Neural progenitor cell (in vitro differentiated cells): ENCODE results near the gene SLC27A5.

ENCODE experiments used
- EZH2 ChIP-seq: fragments of 200-600 bp; sonication (generic); IDR thresholded peaks from 2 replicates; pipeline ENCODE4 v1.6.1; 2017; ENCODE audit warnings: antibody characterized with exemption, mild to moderate bottlenecking, moderate library complexity
- TF ChIP-seq, protein P1 (sequence below): fragments of 200-600 bp; sonication (generic); IDR thresholded peaks from 2 replicates; pipeline ENCODE4 v1.5.1; 2017; ENCODE audit warnings: antibody characterized with exemption, mild to moderate bottlenecking

- TF ChIP-seq, protein P1, sequence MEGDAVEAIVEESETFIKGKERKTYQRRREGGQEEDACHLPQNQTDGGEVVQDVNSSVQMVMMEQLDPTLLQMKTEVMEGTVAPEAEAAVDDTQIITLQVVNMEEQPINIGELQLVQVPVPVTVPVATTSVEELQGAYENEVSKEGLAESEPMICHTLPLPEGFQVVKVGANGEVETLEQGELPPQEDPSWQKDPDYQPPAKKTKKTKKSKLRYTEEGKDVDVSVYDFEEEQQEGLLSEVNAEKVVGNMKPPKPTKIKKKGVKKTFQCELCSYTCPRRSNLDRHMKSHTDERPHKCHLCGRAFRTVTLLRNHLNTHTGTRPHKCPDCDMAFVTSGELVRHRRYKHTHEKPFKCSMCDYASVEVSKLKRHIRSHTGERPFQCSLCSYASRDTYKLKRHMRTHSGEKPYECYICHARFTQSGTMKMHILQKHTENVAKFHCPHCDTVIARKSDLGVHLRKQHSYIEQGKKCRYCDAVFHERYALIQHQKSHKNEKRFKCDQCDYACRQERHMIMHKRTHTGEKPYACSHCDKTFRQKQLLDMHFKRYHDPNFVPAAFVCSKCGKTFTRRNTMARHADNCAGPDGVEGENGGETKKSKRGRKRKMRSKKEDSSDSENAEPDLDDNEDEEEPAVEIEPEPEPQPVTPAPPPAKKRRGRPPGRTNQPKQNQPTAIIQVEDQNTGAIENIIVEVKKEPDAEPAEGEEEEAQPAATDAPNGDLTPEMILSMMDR = no peak
- no peak for TF ChIP-seq EZH2
Observed at GRCh38 chr19:58469241-58470013, 42.4 kb downstream of the SLC27A5 start.
